ENCODE data around the gene TOX2.

GRCh38 chr20:43985121-43985520, 70.5 kb downstream of the TOX2 start:
- TF ChIP-seq REST (tag by site-specific recombination; IDR thresholded peaks at IDR 0.05) (no peak), ZNF121 (tag by site-specific recombination; IDR thresholded peaks at IDR 0.05) (no peak)

Data from HEK293 (cell line).